Dendritic cell treated with granulocyte-macrophage colony-stimulating factor and Interleukin-4, amounts not matched to agents 40 ng/mL and 50 ng/mL, for 4 days (primary cell): ENCODE results near the gene LACC1.

ENCODE experiments used
- H3K27ac Mint-ChIP-seq: one replicate; pipeline ENCODE4 v1.8.0; 2022; ENCODE audit warnings: mild to moderate bottlenecking, mixed read lengths
- H3K27me3 Mint-ChIP-seq: one replicate; pipeline ENCODE4 v1.8.0; 2022; ENCODE audit warnings: mild to moderate bottlenecking, mixed read lengths
- H3K36me3 Mint-ChIP-seq: one replicate; pipeline ENCODE4 v1.8.0; 2022; ENCODE audit warnings: low read depth, mixed read lengths
- H3K4me1 Mint-ChIP-seq: one replicate; pipeline ENCODE4 v1.8.0; 2022; ENCODE audit warnings: low read depth, mixed read lengths
- H3K4me3 Mint-ChIP-seq: one replicate; pipeline ENCODE4 v1.8.0; 2022; ENCODE audit warnings: mild to moderate bottlenecking, moderate library complexity, mixed read lengths
- H3K9me3 Mint-ChIP-seq: one replicate; pipeline ENCODE4 v1.8.0; 2022; ENCODE audit warnings: mixed read lengths
- intact Hi-C: fragments of 100-400 bp; cut with micrococcal nuclease; formaldehyde crosslinking; loops from one replicate; pipeline ENCODE4 v1.15.0; 2022

Gene LACC1

GRCh38 chr13:43937839-43938238 is 58.1 kb downstream of the LACC1 start:
- Mint-ChIP-seq H3K4me1 (peaks cover 11% of the 10 kb centered on the region), H3K4me3 (no peak overlapping the region), H3K9me3 (no peaks in the 10 kb centered on the region), H3K27ac (no peak overlapping the region), H3K27me3 (peaks cover 88% of the 10 kb centered on the region), H3K36me3 (no peaks in the 10 kb centered on the region)
- intact Hi-C loops: no loop called here

- H3K4me3 Mint-ChIP-seq: no peak overlapping the region
- peaks cover 88% of the 10 kb centered on the region for H3K27me3 Mint-ChIP-seq
- H3K27ac Mint-ChIP-seq: no peak overlapping the region
- peaks cover 7% of the 10 kb centered on the region for H3K4me1 Mint-ChIP-seq
- no peaks in the 10 kb centered on the region for H3K36me3 Mint-ChIP-seq
- intact Hi-C loops: no loop called here
- H3K9me3 Mint-ChIP-seq: no peaks in the 10 kb centered on the region
Measured at GRCh38 chr13:43938449-43938848, 58.7 kb downstream of the LACC1 start.

- Mint-ChIP-seq H3K9me3 (no peaks in the 10 kb centered on the region), H3K36me3 (no peaks in the 10 kb centered on the region), H3K27ac (no peak overlapping the region), H3K4me1 (peaks cover 4% of the 10 kb centered on the region), H3K4me3 (no peak overlapping the region), H3K27me3 (peaks cover 88% of the 10 kb centered on the region)
- intact Hi-C loops: no loop called here
Measured at GRCh38 chr13:43939086-43939485, 59.4 kb downstream of the LACC1 start.

GRCh38 chr13:43942286-43942685 is 62.6 kb downstream of the LACC1 start:
- Mint-ChIP-seq H3K36me3 (no peaks in the 10 kb centered on the region), H3K9me3 (no peaks in the 10 kb centered on the region), H3K27ac (no peak overlapping the region), H3K27me3 (peaks cover 87% of the 10 kb centered on the region), H3K4me3 (no peak overlapping the region), H3K4me1 (peaks cover 4% of the 10 kb centered on the region)
- intact Hi-C loops: loop anchor here (10.0 kb wide), 1 partner anchor 223 kb away; no protein-coding TSS in a partner anchor
